Activated CD4-positive, alpha-beta T cell treated with anti-CD3 and anti-CD28 coated beads, Interleukin-2, amount 50 U/mL, for 4 hours (primary cell): Measurements from ENCODE around the gene FAM200A.

Experiments used
- DNase-seq, 2 experiments: peaks; one replicate each; pipeline ENCODE4 v3.0.0-alpha.2; 2020

The FAM200A gene

GRCh38 chr7:99499721-99500636 is 51.9 kb downstream of the FAM200A start, which contains the start of gene ZNF394:
Gene ZNF394, minus strand, starts transcription at chr7:99500281. Its CDS starts 188 bp downstream, at chr7:99500093.
- peak; percentile 85 to 86 for DNase-seq

- DNase-seq, result no peak
Observed at GRCh38 chr7:99499371-99499720, 52.6 kb downstream of the FAM200A start.

GRCh38 chr7:99498546-99498944 is 53.4 kb downstream of the FAM200A start:
- DNase-seq, result no peak

DNA sequence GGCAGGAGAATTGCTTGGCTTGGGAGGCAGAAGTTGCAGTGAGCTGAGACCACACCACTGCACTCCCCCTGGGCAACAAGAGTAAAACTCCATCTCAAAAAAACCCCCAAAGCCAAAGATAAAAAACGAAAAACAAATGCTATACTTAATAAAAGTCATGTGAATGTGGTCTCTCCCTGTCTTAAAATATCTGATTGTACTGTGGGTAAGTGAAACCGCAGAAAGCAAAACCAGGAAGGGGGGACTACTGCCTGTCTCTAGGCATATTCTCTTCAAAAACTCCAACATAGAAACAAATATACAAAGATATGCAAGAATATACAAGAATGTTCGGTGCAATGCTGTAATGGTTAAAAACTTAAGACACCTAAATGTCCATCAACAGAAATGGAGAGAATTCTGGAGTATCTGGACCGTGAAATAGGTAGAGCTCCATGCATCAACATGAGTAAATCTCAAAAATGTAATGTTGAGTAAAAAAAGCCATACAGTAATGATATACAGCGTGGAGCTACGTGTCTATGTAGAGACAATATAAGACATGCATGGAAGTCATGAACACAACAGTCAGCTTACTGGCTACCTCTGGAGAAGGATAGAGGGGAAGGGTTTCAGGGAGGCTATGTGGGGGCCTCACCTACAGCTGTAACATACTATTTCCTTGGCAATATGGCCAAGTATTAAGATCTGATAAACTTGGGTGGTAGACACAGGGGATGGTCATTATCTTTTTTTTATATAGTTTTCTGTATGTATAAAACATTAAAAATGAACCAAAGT is 54.0 kb downstream of the FAM200A start:
- no peak for DNase-seq
